SK-N-MC (cell line): ENCODE results near the gene BCAS3.

Experiments
- EZH2 ChIP-seq: fragments of 200-600 bp; sonication (generic); IDR thresholded peaks from one replicate; pipeline ENCODE4 v1.6.1; 2017; ENCODE audit warnings: antibody characterized with exemption
- FOXP2 ChIP-seq: optimal IDR thresholded peaks from 2 replicates; pipeline ENCODE3; 2011; ENCODE audit warnings: mild to moderate bottlenecking, moderate library complexity; ENCODE audit not compliant: insufficient read depth; ENCODE audit errors: extremely low read length, control extremely low read depth
- POLR2AphosphoS5 ChIP-seq: IDR thresholded peaks from 2 replicates; pipeline ENCODE4 v1.6.1; 2012; ENCODE audit warnings: mild to moderate bottlenecking, low read depth, low read length, borderline replicate concordance

GRCh38 chr17:61333136-61333535 is 655.5 kb downstream of the BCAS3 start:
- TF ChIP-seq POLR2AphosphoS5 (no peak), EZH2 (no peak), FOXP2 (no peak)
